K562 (cell line): ENCODE data around the gene ATP6V0A1. TPM values are rescaled to one million over a fixed set of nuclear protein-coding genes. Genes with fewer than 3 reads are reported as not detected.

ENCODE experiments used
- ATAC-seq: fragments of 200-7000 bp; cut with Tn5 transposase; 3 replicates; pipeline ENCODE4 v1.9.1; 2020; ENCODE audit warnings: moderate library complexity
- BruUV-seq: library from RNA; stranded (reverse); fragments of 400-500 nt; replicated peaks from 2 replicates; lab custom pipeline; 2021; lab: Mats Ljungman, UMichigan
- CTCF ChIA-PET: fragments of 300-600 bp; formaldehyde crosslinking; extraction: SDS; loops from one replicate; lab custom pipeline; 2021; ENCODE audit warnings: low intra/inter-chr PET ratio; lab: Yijun Ruan, JAX
- POLR2A ChIA-PET: fragments of 300-600, 350-650 bp; sonication (Branson Sonifier 250); formaldehyde crosslinking; extraction: SDS; loops from one replicate; lab custom pipeline; 2021; ENCODE audit warnings: antibody characterized with exemption, inconsistent platforms; lab: Yijun Ruan, JAX
- DNase-seq, 4 experiments: peaks; one replicate each; pipeline versions ENCODE4 v3.0.0 to v3.0.0-alpha.2; 2011 to 2018; ENCODE audit warnings: low spot score in 3 of 4, mixed read lengths in 3 of 4; ENCODE audit errors: extremely low read depth in 1 of 4
- FAIRE-seq: peaks from 2 replicates; lab custom pipeline; 2011; peaks lifted over from hg19 to GRCh38; lab: Jason Lieb, UNC
- H2AFZ ChIP-seq: 2 replicates; pipeline ENCODE4 v1.6.0; 2011; ENCODE audit warnings: low read depth, low read length, control low read depth, inconsistent platforms
- H3K27ac ChIP-seq: fragments of 200-600 bp; 3 replicates; pipeline ENCODE4 v1.8.0; 2011; ENCODE audit warnings: low read depth, mild to moderate bottlenecking, control low read depth, inconsistent platforms, low read length, moderate library complexity, mixed read lengths; ENCODE audit errors: extremely low read depth
- H3K27me3 ChIP-seq, 2 experiments: fragments of 300-600 bp in 1 of 2; 2 replicates in 1 of 2; 3 replicates in 1 of 2; pipeline versions ENCODE4 v1.6.0 to v1.8.0; 2011; ENCODE audit warnings: inconsistent platforms in 2 of 2, low read length in 2 of 2, mild to moderate bottlenecking in 1 of 2, mixed read lengths in 1 of 2, moderate library complexity in 1 of 2; ENCODE audit not compliant: control insufficient read depth in 2 of 2, insufficient read depth in 2 of 2
- H3K36me3 ChIP-seq: fragments of 300-600 bp; 3 replicates; pipeline ENCODE4 v1.8.0; 2011; ENCODE audit warnings: mild to moderate bottlenecking, low read length, inconsistent platforms; ENCODE audit not compliant: control insufficient read depth, insufficient read depth
- H3K4me1 ChIP-seq, 2 experiments: fragments of 200-600 bp in 1 of 2; replicated peaks in 1 of 2; 2 replicates in 1 of 2; 3 replicates in 1 of 2; pipeline versions ENCODE4 v1.5.1 to v1.8.0; 2011; ENCODE audit warnings: inconsistent platforms in 2 of 2, low read length in 2 of 2, mild to moderate bottlenecking in 1 of 2, mixed read lengths in 1 of 2, moderate library complexity in 1 of 2; ENCODE audit not compliant: control insufficient read depth in 2 of 2, insufficient read depth in 2 of 2
- H3K4me2 ChIP-seq: 2 replicates; pipeline ENCODE4 v1.6.1; 2011; ENCODE audit warnings: low read length, control low read depth, inconsistent platforms, mixed read lengths; ENCODE audit not compliant: insufficient read depth
- H3K4me3 ChIP-seq: fragments of 200-600 bp; sonication (generic), shearing (Covaris generic); 2 replicates; pipeline ENCODE4 v1.5.1; 2016; ENCODE audit warnings: control low read depth, inconsistent platforms
- H3K79me2 ChIP-seq: fragments of 200-600 bp; 3 replicates; pipeline ENCODE4 v1.8.0; 2011; ENCODE audit warnings: low read length, inconsistent platforms; ENCODE audit not compliant: control insufficient read depth, insufficient read depth
- H3K9ac ChIP-seq, 2 experiments: 2 replicates each; pipeline versions ENCODE4 v1.6.0 to v1.6.1; 2011; ENCODE audit warnings: low read depth in 2 of 2, low read length in 2 of 2, control low read depth in 1 of 2, inconsistent platforms in 1 of 2, mild to moderate bottlenecking in 1 of 2, mixed read lengths in 1 of 2; ENCODE audit not compliant: insufficient read depth in 1 of 2
- H3K9me1 ChIP-seq: one replicate; pipeline ENCODE4 v1.6.0; 2011; ENCODE audit warnings: inconsistent platforms, mild to moderate bottlenecking, low read length, moderate library complexity; ENCODE audit not compliant: control insufficient read depth, insufficient read depth
- H3K9me3 ChIP-seq: replicated peaks from 2 replicates; pipeline ENCODE4 v1.5.1; 2011; ENCODE audit warnings: low read depth, low read length, inconsistent platforms; ENCODE audit not compliant: control insufficient read depth, insufficient read depth
- H4K20me1 ChIP-seq: replicated peaks from 2 replicates; pipeline ENCODE4 v1.6.1; 2011; ENCODE audit warnings: low read length, inconsistent platforms, mixed read lengths; ENCODE audit not compliant: control insufficient read depth, insufficient read depth
- CHCHD3 ChIP-seq: fragments of 250-450 bp; sonication (Bioruptor Pico); IDR thresholded peaks from 2 replicates; pipeline ENCODE4 v2.1.2; 2022; ENCODE audit warnings: mild to moderate bottlenecking
- NCOR1 ChIP-seq: fragments of 450-650 bp; IDR thresholded peaks from 2 replicates; pipeline ENCODE4 v1.6.1; 2016; ENCODE audit warnings: mild to moderate bottlenecking, moderate library complexity
- NR2C2 ChIP-seq, 2 experiments: fragments of 200-800 bp in 1 of 2; sonication (Bioruptor generic) in 1 of 2; sonication (generic) in 1 of 2; formaldehyde crosslinking in 1 of 2; IDR thresholded peaks; 2 replicates each; pipeline versions ENCODE4 v1.6.1 to v1.8.0; 2016 to 2022; ENCODE audit warnings: mild to moderate bottlenecking in 1 of 2, missing compliant biosample characterization in 1 of 2, missing genetic modification characterization in 1 of 2, missing genetic modification reagents in 1 of 2
- PYGO2 ChIP-seq: fragments of 450-650 bp; IDR thresholded peaks from 2 replicates; pipeline ENCODE4 v1.6.1; 2016; ENCODE audit warnings: mild to moderate bottlenecking, missing genetic modification characterization, moderate library complexity, missing compliant biosample characterization
- ZNF384 ChIP-seq: IDR thresholded peaks from 2 replicates; pipeline ENCODE4 v1.6.1; 2012; ENCODE audit warnings: low read depth, low read length, improper control_type of control experiment
- ZNF764 ChIP-seq: fragments of 250-450 bp; sonication (Bioruptor Pico); IDR thresholded peaks from 2 replicates; pipeline ENCODE4 v1.4.0; 2020; ENCODE audit warnings: low read depth, mild to moderate bottlenecking, moderate library complexity
- WGBS: fragments of 100-300 bp; shearing (Covaris generic); methylation state at CpG from one replicate; pipeline ENCODE4 v1.1.6; 2016; ENCODE audit warnings: low coverage, mixed read lengths; ENCODE audit not compliant: insufficient coverage; ENCODE audit errors: missing lambda C conversion rate; 5-methylcytosine and 5-hydroxymethylcytosine counted together
- in situ Hi-C: fragments of 300-500 bp; cut with MboI; formaldehyde crosslinking; loops from 4 replicates; pipeline ENCODE4 v1.15.0; 2018; ENCODE audit warnings: inconsistent platforms, mixed read lengths
- intact Hi-C: fragments of 100-400 bp; cut with micrococcal nuclease; formaldehyde crosslinking; loops from 2 replicates; pipeline ENCODE4 v1.14.2; 2022
- polyA plus RNA-seq, 8 experiments: library from polyadenylated mRNA; depleted of rRNA in 4 of 8; stranded (reverse) in 5 of 8; unstranded in 3 of 8; fragments of >200 nt; fragmentation: Nextera tagmentation in 2 of 8; fragmentation: Illumina TruSeq in 1 of 8; extraction: Ambion mirVana in 2 of 8; extraction: Trizol in 1 of 8; gene quantifications; 2 replicates each; pipeline versions ENCODE4 v1.2.1 to v1.2.3, GENCODE V29; 2011 to 2014; ENCODE audit warnings: inconsistent platforms in 1 of 8, missing spikeins in 1 of 8
- total RNA-seq, 7 experiments: library from RNA; depleted of rRNA in 6 of 7; stranded (reverse); fragments of >200 nt in 6 of 7; fragmentation: Illumina TruSeq in 2 of 7; extraction: Trizol in 2 of 7; gene quantifications; 2 replicates each; pipeline versions ENCODE4 v1.2.1 to v1.2.3, GENCODE V29; 2011 to 2021; ENCODE audit warnings: low replicate concordance in 1 of 7
- TF ChIP-seq, protein P1 (sequence below): fragments of 450-650 bp; IDR thresholded peaks from 2 replicates; pipeline ENCODE4 v1.6.1; 2018; ENCODE audit not compliant: partially characterized antibody
- TF ChIP-seq, protein P2 (sequence below): fragments of 250-450 bp; sonication (Bioruptor Pico); IDR thresholded peaks from 2 replicates; pipeline ENCODE4 v1.5.0; 2022; ENCODE audit warnings: mild to moderate bottlenecking

ATP6V0A1 gene
- total and polyA plus RNA-seq, 9 of the 15 experiments (the other 6 are each of a cell fraction or from before 2014, with no cell fraction given): 11.8 to 158 (median 75.5) TPM

GRCh38 chr17:42441371-42442195, 17.1 kb upstream of the ATP6V0A1 start:
- H3K36me3 ChIP-seq: no peaks in the 10 kb centered on the region
- peak overlapping the region; percentile 82 for H2AFZ ChIP-seq
- FAIRE-seq (no peak), DNase-seq (no peak), ATAC-seq (peak; percentile 69)
- peak overlapping the region; percentile 28; the same call in 1 of the 2 replicates for H3K4me2 ChIP-seq
- H3K9ac ChIP-seq: no peak overlapping the region; a peak in 1 of 4 replicates
- peaks cover 0 to 3% of the 10 kb centered on the region in 2 experiments; a peak in 2 of 5 replicates for H3K4me1 ChIP-seq
- no peak overlapping the region for H3K4me3 ChIP-seq
- in situ Hi-C loops (no loop called here), intact Hi-C loops (no loop called here)
- no peaks in the 10 kb centered on the region for H3K9me3 ChIP-seq
- no peaks in the 10 kb centered on the region for H4K20me1 ChIP-seq
- POLR2A ChIA-PET: interaction anchor here (0.6 to 2.0 kb wide), 7 partner anchors 11 to 929 kb away, joined by 3 to 9 read pairs (median 3); partner anchors contain the start of gene CAVIN1
- TF ChIP-seq CHCHD3 (CRISPR knock-in tag) (no peak), PYGO2 (tag) (no peak), NR2C2 (CRISPR knock-in tag; IDR thresholded peaks at IDR 0.05) (no peak), NR2C2 (tag; IDR thresholded peaks at IDR 0.05) (peak; percentile 32; the same call in 1 of the 2 replicates), ZNF384 (no peak), NCOR1 (no peak), ZNF764 (no peak)
- TF ChIP-seq, protein P1, sequence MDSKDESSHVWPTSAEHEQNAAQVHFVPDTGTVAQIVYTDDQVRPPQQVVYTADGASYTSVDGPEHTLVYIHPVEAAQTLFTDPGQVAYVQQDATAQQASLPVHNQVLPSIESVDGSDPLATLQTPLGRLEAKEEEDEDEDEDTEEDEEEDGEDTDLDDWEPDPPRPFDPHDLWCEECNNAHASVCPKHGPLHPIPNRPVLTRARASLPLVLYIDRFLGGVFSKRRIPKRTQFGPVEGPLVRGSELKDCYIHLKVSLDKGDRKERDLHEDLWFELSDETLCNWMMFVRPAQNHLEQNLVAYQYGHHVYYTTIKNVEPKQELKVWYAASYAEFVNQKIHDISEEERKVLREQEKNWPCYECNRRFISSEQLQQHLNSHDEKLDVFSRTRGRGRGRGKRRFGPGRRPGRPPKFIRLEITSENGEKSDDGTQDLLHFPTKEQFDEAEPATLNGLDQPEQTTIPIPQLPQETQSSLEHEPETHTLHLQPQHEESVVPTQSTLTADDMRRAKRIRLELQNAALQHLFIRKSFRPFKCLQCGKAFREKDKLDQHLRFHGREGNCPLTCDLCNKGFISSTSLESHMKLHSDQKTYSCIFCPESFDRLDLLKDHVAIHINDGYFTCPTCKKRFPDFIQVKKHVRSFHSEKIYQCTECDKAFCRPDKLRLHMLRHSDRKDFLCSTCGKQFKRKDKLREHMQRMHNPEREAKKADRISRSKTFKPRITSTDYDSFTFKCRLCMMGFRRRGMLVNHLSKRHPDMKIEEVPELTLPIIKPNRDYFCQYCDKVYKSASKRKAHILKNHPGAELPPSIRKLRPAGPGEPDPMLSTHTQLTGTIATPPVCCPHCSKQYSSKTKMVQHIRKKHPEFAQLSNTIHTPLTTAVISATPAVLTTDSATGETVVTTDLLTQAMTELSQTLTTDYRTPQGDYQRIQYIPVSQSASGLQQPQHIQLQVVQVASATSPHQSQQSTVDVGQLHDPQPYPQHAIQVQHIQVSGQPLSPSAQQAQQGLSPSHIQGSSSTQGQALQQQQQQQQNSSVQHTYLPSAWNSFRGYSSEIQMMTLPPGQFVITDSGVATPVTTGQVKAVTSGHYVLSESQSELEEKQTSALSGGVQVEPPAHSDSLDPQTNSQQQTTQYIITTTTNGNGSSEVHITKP: no peak
- TF ChIP-seq, protein P2, sequence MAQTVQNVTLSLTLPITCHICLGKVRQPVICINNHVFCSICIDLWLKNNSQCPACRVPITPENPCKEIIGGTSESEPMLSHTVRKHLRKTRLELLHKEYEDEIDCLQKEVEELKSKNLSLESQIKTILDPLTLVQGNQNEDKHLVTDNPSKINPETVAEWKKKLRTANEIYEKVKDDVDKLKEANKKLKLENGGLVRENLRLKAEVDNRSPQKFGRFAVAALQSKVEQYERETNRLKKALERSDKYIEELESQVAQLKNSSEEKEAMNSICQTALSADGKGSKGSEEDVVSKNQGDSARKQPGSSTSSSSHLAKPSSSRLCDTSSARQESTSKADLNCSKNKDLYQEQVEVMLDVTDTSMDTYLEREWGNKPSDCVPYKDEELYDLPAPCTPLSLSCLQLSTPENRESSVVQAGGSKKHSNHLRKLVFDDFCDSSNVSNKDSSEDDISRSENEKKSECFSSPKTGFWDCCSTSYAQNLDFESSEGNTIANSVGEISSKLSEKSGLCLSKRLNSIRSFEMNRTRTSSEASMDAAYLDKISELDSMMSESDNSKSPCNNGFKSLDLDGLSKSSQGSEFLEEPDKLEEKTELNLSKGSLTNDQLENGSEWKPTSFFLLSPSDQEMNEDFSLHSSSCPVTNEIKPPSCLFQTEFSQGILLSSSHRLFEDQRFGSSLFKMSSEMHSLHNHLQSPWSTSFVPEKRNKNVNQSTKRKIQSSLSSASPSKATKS (CRISPR knock-in tag): no peak
- no TSS peak for BruUV-seq
- H3K9me1 ChIP-seq: no peaks in the 10 kb centered on the region
- no peaks in the 10 kb centered on the region for H3K79me2 ChIP-seq
- 30% methylated on average over 7 of the region's 7 CpGs for WGBS
- no peaks in the 10 kb centered on the region for H3K27me3 ChIP-seq
- no peak overlapping the region for H3K27ac ChIP-seq
- CTCF ChIA-PET: no interaction called here
